ENCODE measurements around the gene PARD3. TPM values are rescaled to one million over a fixed set of nuclear protein-coding genes. Genes with fewer than 3 reads are reported as not detected.

PARD3 gene
- total RNA-seq, 2 donors from 2014 or later, result 32.0 to 61.9 TPM

- Histone ChIP-seq H3K4me3 (no peak overlapping the region), H3K36me3 (no peaks in the 10 kb centered on the region), H3K9me3 (no peaks in the 10 kb centered on the region), H3K27ac (no peak overlapping the region), H3K4me1 (replicated peaks) (peaks cover 3% of the 10 kb centered on the region), H3K27me3 (replicated peaks; ENCODE audit: insufficient read depth) (no peaks in the 10 kb centered on the region)
- 88% methylated on average over 3 of the region's 3 CpGs for WGBS
- TF ChIP-seq POLR2AphosphoS5 (IDR thresholded peaks at IDR 0.05) (no peak), CTCF (IDR thresholded peaks at IDR 0.05) (no peak), POLR2A (IDR thresholded peaks at IDR 0.05) (no peak)
- intact Hi-C loops (cut with DNase I), result no loop called here
- no peak for DNase-seq (ENCODE audit: low spot score)
Measured at GRCh38 chr10:34186745-34187144, 628.4 kb downstream of the PARD3 start.

GRCh38 chr10:34185998-34186397 is 629.1 kb downstream of the PARD3 start:
- TF ChIP-seq POLR2AphosphoS5 (IDR thresholded peaks at IDR 0.05) (no peak), POLR2A (IDR thresholded peaks at IDR 0.05) (no peak), CTCF (IDR thresholded peaks at IDR 0.05) (no peak)
- Histone ChIP-seq H3K9me3 (no peaks in the 10 kb centered on the region), H3K36me3 (no peaks in the 10 kb centered on the region), H3K4me3 (no peak overlapping the region), H3K27me3 (replicated peaks; ENCODE audit: insufficient read depth) (no peaks in the 10 kb centered on the region), H3K4me1 (replicated peaks) (peaks cover 3% of the 10 kb centered on the region), H3K27ac (no peak overlapping the region)
- 39% methylated on average over 6 of the region's 7 CpGs for WGBS
- intact Hi-C loops (cut with DNase I), result no loop called here
- DNase-seq (ENCODE audit: low spot score), result no peak

GRCh38 chr10:34184939-34185386 is 630.1 kb downstream of the PARD3 start:
- intact Hi-C loops (cut with DNase I), result no loop called here
- Histone ChIP-seq H3K4me3 (no peak overlapping the region), H3K9me3 (no peaks in the 10 kb centered on the region), H3K36me3 (no peaks in the 10 kb centered on the region), H3K27ac (no peak overlapping the region), H3K4me1 (replicated peaks) (peaks cover 3% of the 10 kb centered on the region), H3K27me3 (replicated peaks; ENCODE audit: insufficient read depth) (no peaks in the 10 kb centered on the region)
- 9% methylated on average over 1 of the region's 1 CpG for WGBS
- no peak for TF ChIP-seq POLR2AphosphoS5 (IDR thresholded peaks at IDR 0.05)
- TF ChIP-seq CTCF (IDR thresholded peaks at IDR 0.05), result no peak
- no peak for TF ChIP-seq POLR2A (IDR thresholded peaks at IDR 0.05)
- DNase-seq (ENCODE audit: low spot score), result no peak

- DNase-seq (ENCODE audit: low spot score), result no peak
- TF ChIP-seq CTCF (IDR thresholded peaks at IDR 0.05), result no peak
- TF ChIP-seq POLR2A (IDR thresholded peaks at IDR 0.05), result no peak
- TF ChIP-seq POLR2AphosphoS5 (IDR thresholded peaks at IDR 0.05), result no peak
- Histone ChIP-seq H3K4me1 (replicated peaks) (peaks cover 3% of the 10 kb centered on the region), H3K36me3 (no peaks in the 10 kb centered on the region), H3K4me3 (no peak overlapping the region), H3K27me3 (replicated peaks; ENCODE audit: insufficient read depth) (no peaks in the 10 kb centered on the region), H3K27ac (no peak overlapping the region), H3K9me3 (no peaks in the 10 kb centered on the region)
- intact Hi-C loops (cut with DNase I), result no loop called here
- WGBS, result 20% methylated on average over 6 of the region's 6 CpGs
Measured at GRCh38 chr10:34184397-34184796, 630.7 kb downstream of the PARD3 start.

GRCh38 chr10:34183016-34183796 is 631.9 kb downstream of the PARD3 start:
- Histone ChIP-seq H3K4me1 (replicated peaks) (peaks cover 3% of the 10 kb centered on the region), H3K9me3 (no peaks in the 10 kb centered on the region), H3K4me3 (no peak overlapping the region), H3K27me3 (replicated peaks; ENCODE audit: insufficient read depth) (no peaks in the 10 kb centered on the region), H3K36me3 (no peaks in the 10 kb centered on the region), H3K27ac (no peak overlapping the region)
- no peak for DNase-seq (ENCODE audit: low spot score)
- TF ChIP-seq CTCF (IDR thresholded peaks at IDR 0.05) (no peak), POLR2AphosphoS5 (IDR thresholded peaks at IDR 0.05) (no peak), POLR2A (IDR thresholded peaks at IDR 0.05) (no peak)
- intact Hi-C loops (cut with DNase I), result no loop called here
- 87% methylated on average over 15 of the region's 15 CpGs for WGBS
